Neural progenitor cell (in vitro differentiated cells): Measurements from ENCODE around the gene C1orf216. TPM values are rescaled to one million over a fixed set of nuclear protein-coding genes. Genes with fewer than 3 reads are reported as not detected.
A peak's percentile ranks its signal among the peaks of the same experiment; 100 is the strongest.

Source experiments
- DNase-seq: peaks from one replicate; pipeline ENCODE4 v3.0.0-alpha.2; 2016; ENCODE audit warnings: low spot score
- H2AFZ ChIP-seq: fragments of 200-600 bp; sonication (generic); replicated peaks from 2 replicates; pipeline ENCODE4 v1.6.1; 2016; ENCODE audit warnings: antibody characterized with exemption
- H3F3A ChIP-seq: fragments of 200-600 bp; sonication (generic); 2 replicates; pipeline ENCODE4 v1.6.1; 2016; ENCODE audit warnings: antibody characterized with exemption, low read depth
- H3K27ac ChIP-seq: fragments of 200-600 bp; sonication (generic); 2 replicates; pipeline ENCODE4 v1.5.1; 2016; ENCODE audit warnings: mild to moderate bottlenecking
- H3K27me3 ChIP-seq: fragments of 200-600 bp; sonication (generic); 2 replicates; pipeline ENCODE4 v1.6.1; 2016; ENCODE audit warnings: mild to moderate bottlenecking, moderate library complexity
- H3K36me3 ChIP-seq: fragments of 200-600 bp; sonication (generic); 2 replicates; pipeline ENCODE4 v1.5.1; 2016
- H3K4me1 ChIP-seq: fragments of 200-600 bp; sonication (generic); 2 replicates; pipeline ENCODE4 v1.6.1; 2016; ENCODE audit warnings: mixed run types
- H3K4me2 ChIP-seq: fragments of 200-600 bp; sonication (generic); 2 replicates; pipeline ENCODE4 v1.6.1; 2016
- H3K4me3 ChIP-seq: fragments of 200-600 bp; sonication (generic); 2 replicates; pipeline ENCODE4 v1.5.1; 2016
- H3K79me2 ChIP-seq: fragments of 200-600 bp; sonication (generic); 2 replicates; pipeline ENCODE4 v1.6.1; 2016; ENCODE audit warnings: low read depth
- H3K9ac ChIP-seq: fragments of 200-600 bp; sonication (generic); 2 replicates; pipeline ENCODE4 v1.6.1; 2016
- H3K9me3 ChIP-seq: fragments of 200-600 bp; sonication (generic); 2 replicates; pipeline ENCODE4 v1.5.1; 2016; ENCODE audit warnings: low read depth
- H4K20me1 ChIP-seq: fragments of 200-600 bp; sonication (generic); 2 replicates; pipeline ENCODE4 v1.6.1; 2016; ENCODE audit warnings: low read depth
- H3K27ac Mint-ChIP-seq: 3 replicates; pipeline ENCODE4 v1.8.0; 2021; ENCODE audit warnings: mixed read lengths
- H3K27me3 Mint-ChIP-seq: 2 replicates; pipeline ENCODE4 v1.8.0; 2022; ENCODE audit warnings: low read depth, mild to moderate bottlenecking, inconsistent platforms, moderate library complexity, mixed read lengths; ENCODE audit not compliant: insufficient read depth
- H3K36me3 Mint-ChIP-seq: 3 replicates; pipeline ENCODE4 v1.8.0; 2021; ENCODE audit warnings: mixed read lengths
- H3K4me1 Mint-ChIP-seq: 3 replicates; pipeline ENCODE4 v1.8.0; 2021; ENCODE audit warnings: mixed read lengths
- H3K4me3 Mint-ChIP-seq: 3 replicates; pipeline ENCODE4 v1.8.0; 2021; ENCODE audit warnings: mild to moderate bottlenecking, moderate library complexity, mixed read lengths
- H3K9me3 Mint-ChIP-seq: 3 replicates; pipeline ENCODE4 v1.8.0; 2020; ENCODE audit warnings: mixed read lengths
- CTCF ChIP-seq: fragments of 200-600 bp; sonication (generic); IDR thresholded peaks from 2 replicates; pipeline ENCODE4 v1.5.1; 2017; ENCODE audit warnings: antibody characterized with exemption, mild to moderate bottlenecking
- EZH2 ChIP-seq: fragments of 200-600 bp; sonication (generic); IDR thresholded peaks from 2 replicates; pipeline ENCODE4 v1.6.1; 2017; ENCODE audit warnings: antibody characterized with exemption, mild to moderate bottlenecking, moderate library complexity
- EZH2phosphoT487 ChIP-seq: fragments of 200-600 bp; sonication (generic); IDR thresholded peaks from 2 replicates; pipeline ENCODE4 v1.6.1; 2017; ENCODE audit warnings: antibody characterized with exemption
- total RNA-seq: library from RNA; depleted of rRNA; stranded (reverse); fragments of >200 nt; gene quantifications from 2 replicates; pipeline ENCODE4 v1.2.3, GENCODE V29; 2015; ENCODE audit warnings: low replicate concordance

Gene C1orf216
- 4.4 and 8.0 TPM in 2 replicates for total RNA-seq

- H3K79me2 ChIP-seq: peaks cover 4% of the 10 kb centered on the region
Observed at GRCh38 chr1:35718492-35719336, at the start of gene C1orf216. TSS of gene C1orf216 (minus strand) at chr1:35718884. CDS start at chr1:35716321, 2,563 bp downstream.

GRCh38 chr1:35764283-35764682, 45.6 kb upstream of the C1orf216 start:
- Histone ChIP-seq H3K79me2 (peaks cover 68% of the 10 kb centered on the region), H3K36me3 (peaks cover 39% of the 10 kb centered on the region)
- TF ChIP-seq EZH2phosphoT487 (no peak), CTCF (no peak), EZH2 (no peak)

More at GRCh38 chr1:35718492-35719336, at the start of gene C1orf216:
- Histone ChIP-seq H2AFZ (peak within 1 kb of the TSS; percentile 87), H3K36me3 (no peaks in the 10 kb centered on the region), H3K27ac (no peak within 1 kb of the TSS), H3K4me3 (peak within 1 kb of the TSS; percentile 64), H3K27me3 (peaks cover 9% of the 10 kb centered on the region), H3F3A (peaks cover 39% of the 10 kb centered on the region), H3K4me2 (peak within 1 kb of the TSS; percentile 90), H3K4me1 (peaks cover 10% of the 10 kb centered on the region), H3K9ac (no peak within 1 kb of the TSS), H4K20me1 (peaks cover 4% of the 10 kb centered on the region), H3K9me3 (no peaks in the 10 kb centered on the region)
- Mint-ChIP-seq H3K36me3 (peaks cover 5% of the 10 kb centered on the region), H3K4me3 (peak within 1 kb of the TSS; percentile 77), H3K4me1 (peaks cover 5% of the 10 kb centered on the region), H3K9me3 (no peaks in the 10 kb centered on the region), H3K27ac (no peak within 1 kb of the TSS), H3K27me3 (peaks cover 8% of the 10 kb centered on the region)
- no peak for TF ChIP-seq EZH2phosphoT487
- TF ChIP-seq EZH2: no peak
- TF ChIP-seq CTCF: no peak
- DNase-seq: peak; percentile 72

GRCh38 chr1:35763201-35763600, 44.5 kb upstream of the C1orf216 start:
- Histone ChIP-seq H3K27me3 (no peaks in the 10 kb centered on the region), H4K20me1 (peaks cover 20% of the 10 kb centered on the region), H3K4me3 (no peak overlapping the region), H3K4me1 (no peaks in the 10 kb centered on the region), H3K9me3 (no peaks in the 10 kb centered on the region), H3K79me2 (peaks cover 57% of the 10 kb centered on the region), H3K9ac (no peak overlapping the region), H2AFZ (no peak overlapping the region), H3K36me3 (peaks cover 46% of the 10 kb centered on the region), H3F3A (peaks cover 12% of the 10 kb centered on the region), H3K27ac (peak overlapping the region; percentile 31), H3K4me2 (no peak overlapping the region)
- peaks cover 10% of the 10 kb centered on the region for H3K4me1 Mint-ChIP-seq
- no peak for TF ChIP-seq CTCF
- no peak for TF ChIP-seq EZH2phosphoT487
- TF ChIP-seq EZH2: no peak
- no peak overlapping the region for H3K4me3 Mint-ChIP-seq
- no peak overlapping the region for H3K27ac Mint-ChIP-seq
- H3K9me3 Mint-ChIP-seq: no peaks in the 10 kb centered on the region
- no peak for DNase-seq
- H3K36me3 Mint-ChIP-seq: peaks cover 13% of the 10 kb centered on the region
- no peaks in the 10 kb centered on the region for H3K27me3 Mint-ChIP-seq

More at GRCh38 chr1:35764283-35764682, 45.6 kb upstream of the C1orf216 start:
- Histone ChIP-seq H3K27me3 (no peaks in the 10 kb centered on the region), H3K27ac (peak overlapping the region; percentile 9), H3K9ac (peak overlapping the region; percentile 30), H3K4me2 (no peak overlapping the region), H4K20me1 (peaks cover 20% of the 10 kb centered on the region), H3K4me1 (no peaks in the 10 kb centered on the region), H2AFZ (no peak overlapping the region), H3K9me3 (no peaks in the 10 kb centered on the region), H3F3A (peaks cover 20% of the 10 kb centered on the region), H3K4me3 (no peak overlapping the region)
- DNase-seq: no peak
- Mint-ChIP-seq H3K4me1 (peaks cover 15% of the 10 kb centered on the region), H3K4me3 (no peak overlapping the region), H3K27ac (no peak overlapping the region), H3K9me3 (no peaks in the 10 kb centered on the region), H3K27me3 (no peaks in the 10 kb centered on the region), H3K36me3 (peaks cover 10% of the 10 kb centered on the region)
